ENCODE measurements around the gene SLC41A1.

DNA sequence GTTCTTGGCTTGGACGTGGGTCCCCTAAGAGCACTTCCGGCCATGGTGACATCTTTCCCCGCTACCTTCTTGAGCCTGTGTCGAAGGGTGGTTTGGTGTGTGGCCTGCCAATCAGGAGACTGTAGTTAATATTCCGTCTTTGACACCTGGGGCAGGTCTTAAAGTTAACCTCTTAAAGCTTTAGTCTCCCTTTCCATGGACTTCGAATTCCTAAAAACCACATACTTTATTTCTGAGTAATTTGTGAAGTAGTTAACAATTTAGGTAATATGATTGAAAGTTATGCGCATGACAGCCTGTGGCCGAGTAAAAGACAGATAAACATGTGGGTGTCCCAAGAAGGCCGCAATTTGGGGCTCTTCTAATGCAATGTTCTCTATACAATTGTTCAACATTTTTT, 27.6 kb downstream of the SLC41A1 start:
- no peak for TF ChIP-seq CTCF (IDR thresholded peaks at IDR 0.05; ENCODE audit: poor library complexity)
- TF ChIP-seq EZH2 (IDR thresholded peaks at IDR 0.05; ENCODE audit: borderline replicate concordance): no peak
